SK-N-SH (cell line): ENCODE data around the gene S100Z.
"Not testable (repeated sequence)": the region's sequence is repeated elsewhere in the genome, so short reads cannot be mapped to it uniquely, and the experiment has no call there.

Source experiments
- CTCF ChIP-seq: fragments of 200-600 bp; sonication (generic); IDR thresholded peaks from 2 replicates; pipeline ENCODE4 v1.6.1; 2017; ENCODE audit warnings: antibody characterized with exemption, mild to moderate bottlenecking, moderate library complexity
- EP300 ChIP-seq, 2 experiments: IDR thresholded peaks; 2 replicates each; pipeline versions ENCODE4 v1.4.0 to v1.6.1; 2012; ENCODE audit warnings: borderline replicate concordance in 1 of 2, low read depth in 1 of 2, low read length in 1 of 2
- EZH2phosphoT487 ChIP-seq: fragments of 200-600 bp; sonication (generic); IDR thresholded peaks from 2 replicates; pipeline ENCODE4 v1.6.1; 2017; ENCODE audit warnings: low read depth, mixed run types, mild to moderate bottlenecking, antibody characterized with exemption, moderate library complexity, borderline replicate concordance
- IRF3 ChIP-seq: fragments of 150-350 bp; IDR thresholded peaks from 2 replicates; pipeline ENCODE4 v1.6.1; 2016; ENCODE audit warnings: mild to moderate bottlenecking, low read depth, low read length
- PBX3 ChIP-seq: IDR thresholded peaks from 2 replicates; pipeline ENCODE4; 2012
- POLR2AphosphoS5 ChIP-seq: IDR thresholded peaks from 2 replicates; pipeline ENCODE4 v1.6.1; 2012; ENCODE audit warnings: low read depth, low read length
- REST ChIP-seq: IDR thresholded peaks from 2 replicates; pipeline ENCODE4 v1.6.1; 2012; ENCODE audit warnings: mild to moderate bottlenecking, low read depth, low read length, moderate library complexity
- TAF1 ChIP-seq: IDR thresholded peaks from 2 replicates; pipeline ENCODE4 v1.6.1; 2012; ENCODE audit warnings: low read depth, mild to moderate bottlenecking, low read length, moderate library complexity, borderline replicate concordance

GRCh38 chr5:76812209-76812608 lies 37.6 kb upstream of the S100Z start:
- not testable (repeated sequence) for TF ChIP-seq TAF1; CTCF; EP300 (IDR thresholded peaks at IDR 0.05; ENCODE audit: borderline replicate concordance in 1 of 2, low read depth in 1 of 2, low read length in 1 of 2); POLR2AphosphoS5; IRF3; PBX3; REST; EZH2phosphoT487
